Right cardiac atrium (tissue), 5 donors: ENCODE data around the gene CHTOP. TPM values are rescaled to one million over a fixed set of nuclear protein-coding genes. Genes with fewer than 3 reads are reported as not detected.
A peak's percentile ranks its signal among the peaks of the same experiment; 100 is the strongest.
"Not testable (repeated sequence)": the region's sequence is repeated elsewhere in the genome, so short reads cannot be mapped to it uniquely, and the experiment has no call there.

Source experiments
- ATAC-seq, 2 donors: fragments of 200-7000 bp; cut with Tn5 transposase; one replicate each; pipeline versions ENCODE4 v1.8.0 to v1.9.1; 2020; ENCODE audit warnings: moderate library complexity in 2 of 2, mild to moderate bottlenecking in 1 of 2
- DNase-seq, 3 donors: peaks; one replicate each; pipeline ENCODE4 v3.0.0-alpha.2; 2020
- H3K27ac ChIP-seq: one replicate; pipeline ENCODE4 v1.5.1; 2013; ENCODE audit warnings: mild to moderate bottlenecking, low read length, control low read depth, moderate library complexity
- H3K27me3 ChIP-seq: one replicate; pipeline ENCODE4 v1.6.1; 2013; ENCODE audit not compliant: control insufficient read depth, insufficient read depth
- H3K4me1 ChIP-seq: one replicate; pipeline ENCODE4 v1.6.1; 2013; ENCODE audit warnings: low read length; ENCODE audit not compliant: control insufficient read depth, insufficient read depth
- H3K4me3 ChIP-seq: one replicate; pipeline ENCODE4 v1.5.1; 2013; ENCODE audit warnings: low read length, control low read depth
- H3K9me3 ChIP-seq: one replicate; pipeline ENCODE4 v1.6.1; 2013; ENCODE audit warnings: low read length; ENCODE audit not compliant: control insufficient read depth
- WGBS: extraction: QIAGEN DNeasy Blood & Tissue Kit; methylation state at CpG from one replicate; pipeline ENCODE4 v1.1.7; 2013; 5-methylcytosine and 5-hydroxymethylcytosine counted together
- intact Hi-C, 4 donors: fragments of 100-400 bp; cut with DNase I; formaldehyde crosslinking; loops; one replicate each; pipeline versions ENCODE4 v1.11.0 to v1.14.0; 2022 to 2023
- polyA plus RNA-seq: library from polyadenylated mRNA; stranded (reverse); fragments of 200-250 nt; gene quantifications from one replicate; pipeline ENCODE4 v1.2.3, GENCODE V29; 2013
- total RNA-seq, 4 donors: library from RNA; stranded (reverse); fragmentation: NEBNext Ultra II Directional; extraction: Animal tissue kit (Norgen Biotek cat#: 25700); gene quantifications; one replicate each; pipeline ENCODE4 v1.2.1, GENCODE V29; 2021
- donor health status: healthy with polysubstance abuse.
- donor health status: DM: no; HTN: yes; CAD: no.
- donor health status: DM: no; HTN: no; CAD: no.
- donor health status: DM: no; HTN: yes; CAD: no; lungs with severe emphysema.
- donor health status: DM: yes; HTN: yes; CAD: no.

The CHTOP gene
- total and polyA plus RNA-seq, 5 donors: 56.1 to 75.3 (median 65.0) TPM

- Histone ChIP-seq H3K4me1 (peaks cover 16% of the 10 kb centered on the region), H3K27me3 (no peaks in the 10 kb centered on the region), H3K4me3 (peak overlapping the region; percentile 27), H3K27ac (peak overlapping the region; percentile 98), H3K9me3 (no peaks in the 10 kb centered on the region)
- 35% methylated on average over 18 of the region's 18 CpGs for whole genome bisulfite sequencing
- DNase-seq (peak in 1 of 3 donors; percentile 87), ATAC-seq (peak; percentile 46 to 52)
- intact Hi-C loops: no loop called here
Observed at GRCh38 chr1:153633161-153633753, 609 bp upstream of the CHTOP start.

GRCh38 chr1:153635872-153636271, 2.0 kb downstream of the CHTOP start:
- H3K9me3 ChIP-seq: no peaks in the 10 kb centered on the region
- intact Hi-C loops: no loop called here
- DNase-seq (no peak), ATAC-seq (no peak)
- H3K4me3 ChIP-seq: peak overlapping the region; percentile 12
- peak overlapping the region; percentile 75 for H3K27ac ChIP-seq
- WGBS: 83% methylated on average over 7 of the region's 7 CpGs
- no peaks in the 10 kb centered on the region for H3K27me3 ChIP-seq
- H3K4me1 ChIP-seq: peaks cover 11% of the 10 kb centered on the region

GRCh38 chr1:153636312-153636711, 2.4 kb downstream of the CHTOP start:
- WGBS: 73% methylated on average over 9 of the region's 9 CpGs
- Histone ChIP-seq H3K4me3 (no peak overlapping the region), H3K27me3 (no peaks in the 10 kb centered on the region), H3K9me3 (no peaks in the 10 kb centered on the region), H3K4me1 (peaks cover 11% of the 10 kb centered on the region), H3K27ac (peak overlapping the region; percentile 75)
- no peak for ATAC-seq
- intact Hi-C loops: no loop called here
- DNase-seq: peak in 1 of 3 donors; percentile 17

GRCh38 chr1:153638261-153638660, 4.4 kb downstream of the CHTOP start:
- H3K27ac ChIP-seq: peak overlapping the region; percentile 40
- H3K4me3 ChIP-seq: no peak overlapping the region
- intact Hi-C loops: no loop called here
- ATAC-seq (no peak), DNase-seq (no peak)
- peaks cover 11% of the 10 kb centered on the region for H3K4me1 ChIP-seq
- no peaks in the 10 kb centered on the region for H3K9me3 ChIP-seq
- H3K27me3 ChIP-seq: no peaks in the 10 kb centered on the region
- WGBS: 75% methylated on average over 6 of the region's 6 CpGs

GRCh38 chr1:153639280-153639679, 5.4 kb downstream of the CHTOP start:
- ATAC-seq: peak in 1 of 2 donors; percentile 61
- WGBS: 67% methylated on average over 3 of the region's 3 CpGs
- DNase-seq: no peak
- Histone ChIP-seq H3K9me3 (no peaks in the 10 kb centered on the region), H3K27ac (peak overlapping the region; percentile 53), H3K4me1 (peaks cover 8% of the 10 kb centered on the region), H3K4me3 (no peak overlapping the region), H3K27me3 (no peaks in the 10 kb centered on the region)
- intact Hi-C loops: no loop called here

GRCh38 chr1:153640213-153640612, 6.3 kb downstream of the CHTOP start:
- ATAC-seq, H3K27me3 ChIP-seq, intact Hi-C loops, H3K4me1 ChIP-seq, H3K4me3 ChIP-seq, DNase-seq, H3K9me3 ChIP-seq: not testable (repeated sequence)
- 92% methylated on average over 5 of the region's 5 CpGs for WGBS
- peak overlapping the region; percentile 39 for H3K27ac ChIP-seq

- intact Hi-C loops: no loop called here
- Histone ChIP-seq H3K4me1 (peaks cover 5% of the 10 kb centered on the region), H3K4me3 (no peak overlapping the region), H3K27me3 (no peaks in the 10 kb centered on the region), H3K27ac (no peak overlapping the region), H3K9me3 (no peaks in the 10 kb centered on the region)
- 59% methylated on average over 6 of the region's 6 CpGs for WGBS
- ATAC-seq (no peak), DNase-seq (no peak)
Observed at GRCh38 chr1:153640861-153641260, 7.0 kb downstream of the CHTOP start.

GRCh38 chr1:153642161-153642560, 8.3 kb downstream of the CHTOP start:
- H3K4me1 ChIP-seq: peaks cover 3% of the 10 kb centered on the region
- no peak for DNase-seq
- no peaks in the 10 kb centered on the region for H3K27me3 ChIP-seq
- no peaks in the 10 kb centered on the region for H3K9me3 ChIP-seq
- intact Hi-C loops: no loop called here
- H3K4me3 ChIP-seq: no peak overlapping the region
- 74% methylated on average over 11 of the region's 11 CpGs for WGBS
- no peak for ATAC-seq
- H3K27ac ChIP-seq: no peak overlapping the region

- intact Hi-C loops: no loop called here
- WGBS: 89% methylated on average over 11 of the region's 11 CpGs
- no peak for ATAC-seq
- DNase-seq: no peak
- Histone ChIP-seq H3K4me1 (peaks cover 5% of the 10 kb centered on the region), H3K27me3 (no peaks in the 10 kb centered on the region), H3K4me3 (no peak overlapping the region), H3K27ac (no peak overlapping the region), H3K9me3 (no peaks in the 10 kb centered on the region)
Observed at GRCh38 chr1:153643100-153643499, 9.2 kb downstream of the CHTOP start.

- Histone ChIP-seq H3K27me3 (no peaks in the 10 kb centered on the region), H3K9me3 (no peaks in the 10 kb centered on the region), H3K4me3 (no peak overlapping the region), H3K27ac (no peak overlapping the region), H3K4me1 (peaks cover 5% of the 10 kb centered on the region)
- no peak for ATAC-seq
- DNase-seq: no peak
- intact Hi-C loops: no loop called here
Observed at GRCh38 chr1:153643816-153644215, 9.9 kb downstream of the CHTOP start.

- intact Hi-C loops: no loop called here
- WGBS: 72% methylated on average over 5 of the region's 5 CpGs
Observed at GRCh38 chr1:153646672-153647345, 12.9 kb downstream of the CHTOP start.

More at GRCh38 chr1:153646672-153647345, 12.9 kb downstream of the CHTOP start:
- Histone ChIP-seq H3K27ac (peak overlapping the region; percentile 76), H3K4me3 (no peak overlapping the region), H3K9me3 (no peaks in the 10 kb centered on the region), H3K4me1 (peaks cover 4% of the 10 kb centered on the region), H3K27me3 (no peaks in the 10 kb centered on the region)
- peak; percentile 4 to 8 for ATAC-seq
- no peak for DNase-seq
